Neural cell (in vitro differentiated cells): ENCODE data around the gene C1QTNF1. TPM values are rescaled to one million over a fixed set of nuclear protein-coding genes. Genes with fewer than 3 reads are reported as not detected.

Experiments
- H2AFZ ChIP-seq: fragments of 200-600, 300-800 bp; sonication (generic), shearing (Covaris generic); 2 replicates; pipeline ENCODE4 v1.6.0; 2014; ENCODE audit warnings: low read depth, mild to moderate bottlenecking, antibody characterized with exemption, low read length, moderate library complexity
- H3F3A ChIP-seq: fragments of 200-600 bp; shearing (Covaris generic); 2 replicates; pipeline ENCODE4 v1.6.1; 2016; ENCODE audit warnings: mild to moderate bottlenecking, moderate library complexity, mixed read lengths, antibody characterized with exemption, low read length; ENCODE audit not compliant: insufficient read depth, poor library complexity, severe bottlenecking
- H3K27ac ChIP-seq: fragments of 200-600, 300-800 bp; sonication (generic), shearing (Covaris generic); 2 replicates; pipeline ENCODE4 v1.5.1; 2014; ENCODE audit warnings: mild to moderate bottlenecking, low read length, moderate library complexity
- H3K27me3 ChIP-seq: fragments of 300-800, 200-600 bp; sonication (generic), shearing (Covaris generic); 2 replicates; pipeline ENCODE4 v1.6.0; 2014; ENCODE audit warnings: mild to moderate bottlenecking, low read depth, low read length, moderate library complexity; ENCODE audit not compliant: insufficient read depth
- H3K36me3 ChIP-seq: fragments of 300-800, 200-600 bp; sonication (generic), shearing (Covaris generic); 2 replicates; pipeline ENCODE4 v1.5.1; 2014; ENCODE audit warnings: mild to moderate bottlenecking, antibody characterized with exemption, low read length, moderate library complexity; ENCODE audit not compliant: insufficient read depth
- H3K4me2 ChIP-seq: fragments of 300-800, 200-600 bp; sonication (generic), shearing (Covaris generic); 2 replicates; pipeline ENCODE4 v1.6.0; 2014; ENCODE audit warnings: mild to moderate bottlenecking, low read length
- H3K4me3 ChIP-seq: fragments of 300-800, 200-600 bp; sonication (generic), shearing (Covaris generic); 2 replicates; pipeline ENCODE4 v1.5.1; 2014; ENCODE audit warnings: mild to moderate bottlenecking, low read length, moderate library complexity
- H3K79me2 ChIP-seq: fragments of 200-600 bp; shearing (Covaris generic); replicated peaks from 2 replicates; pipeline ENCODE4 v1.6.0; 2014; ENCODE audit warnings: mild to moderate bottlenecking, low read length, moderate library complexity; ENCODE audit not compliant: insufficient read depth
- H3K9ac ChIP-seq: fragments of 300-800, 200-600 bp; sonication (generic), shearing (Covaris generic); 2 replicates; pipeline ENCODE4 v1.6.1; 2016; ENCODE audit warnings: mild to moderate bottlenecking, low read length, mixed read lengths
- H3K9me2 ChIP-seq: fragments of 200-600 bp; shearing (Covaris generic); 2 replicates; pipeline ENCODE4 v1.6.1; 2016; ENCODE audit warnings: mild to moderate bottlenecking, low read length, mixed read lengths; ENCODE audit not compliant: insufficient read depth
- H3K9me3 ChIP-seq: fragments of 200-600, 300-800 bp; sonication (generic), shearing (Covaris generic); 2 replicates; pipeline ENCODE4 v1.6.1; 2016; ENCODE audit warnings: mild to moderate bottlenecking, mixed run types, low read length, moderate library complexity, mixed read lengths
- H4K20me1 ChIP-seq: fragments of 200-600 bp; shearing (Covaris generic); 2 replicates; pipeline ENCODE4 v1.6.1; 2016; ENCODE audit warnings: mild to moderate bottlenecking, mixed run types; ENCODE audit not compliant: insufficient read depth
- EP300 ChIP-seq: fragments of 450-650 bp; conservative IDR thresholded peaks from 2 replicates; pipeline ENCODE4 v1.6.1; 2014; ENCODE audit warnings: antibody characterized with exemption, mild to moderate bottlenecking, moderate library complexity; ENCODE audit not compliant: poor library complexity, severe bottlenecking
- EZH2 ChIP-seq: fragments of 200-600, 300-800 bp; shearing (Covaris generic), sonication (generic); IDR thresholded peaks from 2 replicates; pipeline ENCODE4 v1.6.1; 2014; ENCODE audit warnings: antibody characterized with exemption, low read length, borderline replicate concordance, mild to moderate bottlenecking; ENCODE audit not compliant: insufficient read depth, poor library complexity, severe bottlenecking
- MXI1 ChIP-seq: fragments of 450-650 bp; conservative IDR thresholded peaks from 2 replicates; pipeline ENCODE4 v1.6.1; 2014; ENCODE audit warnings: antibody characterized with exemption, mild to moderate bottlenecking; ENCODE audit not compliant: poor library complexity, severe bottlenecking
- POLR2AphosphoS5 ChIP-seq: IDR thresholded peaks from 2 replicates; pipeline ENCODE4 v1.6.1; 2012
- RAD21 ChIP-seq: fragments of 450-650 bp; conservative IDR thresholded peaks from 2 replicates; pipeline ENCODE4 v1.6.1; 2014; ENCODE audit warnings: antibody characterized with exemption, mild to moderate bottlenecking, moderate library complexity
- REST ChIP-seq: IDR thresholded peaks from 2 replicates; pipeline ENCODE4 v1.6.1; 2012; ENCODE audit warnings: borderline replicate concordance
- SMC3 ChIP-seq: fragments of 450-650 bp; conservative IDR thresholded peaks from 2 replicates; pipeline ENCODE4 v1.6.1; 2014; ENCODE audit warnings: antibody characterized with exemption, mild to moderate bottlenecking, moderate library complexity; ENCODE audit not compliant: poor library complexity
- TAF1 ChIP-seq: IDR thresholded peaks from 2 replicates; pipeline ENCODE4 v1.6.1; 2012; ENCODE audit warnings: low read depth
- polyA plus RNA-seq: library from polyadenylated mRNA; depleted of rRNA; stranded (reverse); fragments of >200 nt; gene quantifications from 2 replicates; pipeline ENCODE4 v1.2.3, GENCODE V29; 2014
- TF ChIP-seq, protein P1 (sequence below): fragments of 450-650 bp; IDR thresholded peaks from 2 replicates; pipeline ENCODE4 v1.5.1; 2014; ENCODE audit warnings: antibody characterized with exemption, mild to moderate bottlenecking, moderate library complexity; ENCODE audit not compliant: poor library complexity, severe bottlenecking

The C1QTNF1 gene
- polyA plus RNA-seq, 1 donor from 2014 or later: 0.16 TPM

- Histone ChIP-seq H4K20me1 (no peaks in the 10 kb centered on the region), H3K4me3 (no peak overlapping the region), H3K9ac (no peak overlapping the region), H3K27ac (no peak overlapping the region), H3K27me3 (no peaks in the 10 kb centered on the region), H3K4me2 (no peak overlapping the region), H2AFZ (no peak overlapping the region), H3K79me2 (no peaks in the 10 kb centered on the region), H3K9me2 (no peaks in the 10 kb centered on the region), H3K9me3 (no peaks in the 10 kb centered on the region), H3F3A (no peaks in the 10 kb centered on the region), H3K36me3 (no peaks in the 10 kb centered on the region)
- TF ChIP-seq SMC3 (no peak), EZH2 (no peak), TAF1 (no peak), REST (no peak), EP300 (no peak), RAD21 (no peak), POLR2AphosphoS5 (no peak), MXI1 (no peak)
- TF ChIP-seq, protein P1, sequence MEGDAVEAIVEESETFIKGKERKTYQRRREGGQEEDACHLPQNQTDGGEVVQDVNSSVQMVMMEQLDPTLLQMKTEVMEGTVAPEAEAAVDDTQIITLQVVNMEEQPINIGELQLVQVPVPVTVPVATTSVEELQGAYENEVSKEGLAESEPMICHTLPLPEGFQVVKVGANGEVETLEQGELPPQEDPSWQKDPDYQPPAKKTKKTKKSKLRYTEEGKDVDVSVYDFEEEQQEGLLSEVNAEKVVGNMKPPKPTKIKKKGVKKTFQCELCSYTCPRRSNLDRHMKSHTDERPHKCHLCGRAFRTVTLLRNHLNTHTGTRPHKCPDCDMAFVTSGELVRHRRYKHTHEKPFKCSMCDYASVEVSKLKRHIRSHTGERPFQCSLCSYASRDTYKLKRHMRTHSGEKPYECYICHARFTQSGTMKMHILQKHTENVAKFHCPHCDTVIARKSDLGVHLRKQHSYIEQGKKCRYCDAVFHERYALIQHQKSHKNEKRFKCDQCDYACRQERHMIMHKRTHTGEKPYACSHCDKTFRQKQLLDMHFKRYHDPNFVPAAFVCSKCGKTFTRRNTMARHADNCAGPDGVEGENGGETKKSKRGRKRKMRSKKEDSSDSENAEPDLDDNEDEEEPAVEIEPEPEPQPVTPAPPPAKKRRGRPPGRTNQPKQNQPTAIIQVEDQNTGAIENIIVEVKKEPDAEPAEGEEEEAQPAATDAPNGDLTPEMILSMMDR: no peak
Measured at GRCh38 chr17:79091226-79091670, 67.3 kb downstream of the C1QTNF1 start.

DNA sequence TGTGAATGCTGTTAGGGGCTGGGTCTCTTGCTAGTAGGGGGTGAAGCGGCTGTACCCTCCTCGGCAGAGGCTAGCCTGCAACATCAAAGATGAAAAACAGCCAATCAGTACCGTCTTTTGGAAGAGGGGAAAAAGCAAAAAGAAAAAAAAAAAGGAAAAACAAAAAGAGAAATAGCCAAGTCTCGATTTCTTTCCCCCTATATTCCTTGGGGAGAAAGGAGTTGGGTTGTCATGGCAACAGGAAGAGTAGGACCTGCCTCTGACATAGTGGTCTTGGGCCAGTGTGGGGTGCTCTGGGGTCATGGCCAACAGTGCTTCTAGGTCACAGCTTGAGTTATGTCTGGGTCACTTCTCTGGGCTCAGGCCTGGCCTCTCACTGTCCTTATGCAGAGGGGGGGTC lies 68.6 kb downstream of the C1QTNF1 start:
- Histone ChIP-seq H3K36me3 (no peaks in the 10 kb centered on the region), H3K4me2 (no peak overlapping the region), H3K27me3 (no peaks in the 10 kb centered on the region), H3K27ac (no peak overlapping the region), H3K9me3 (no peaks in the 10 kb centered on the region), H3F3A (no peaks in the 10 kb centered on the region), H4K20me1 (no peaks in the 10 kb centered on the region), H3K9me2 (no peaks in the 10 kb centered on the region), H3K79me2 (no peaks in the 10 kb centered on the region), H3K4me3 (no peak overlapping the region), H2AFZ (no peak overlapping the region), H3K9ac (no peak overlapping the region)
- no peak for TF ChIP-seq REST
- TF ChIP-seq EZH2: no peak
- TF ChIP-seq POLR2AphosphoS5: no peak
- TF ChIP-seq, protein P1: no peak
- TF ChIP-seq RAD21: no peak
- TF ChIP-seq SMC3: no peak
- TF ChIP-seq MXI1: no peak
- no peak for TF ChIP-seq EP300
- TF ChIP-seq TAF1: no peak
